ENCODE data around the gene PCNA. TPM values are rescaled to one million over a fixed set of nuclear protein-coding genes. Genes with fewer than 3 reads are reported as not detected.

PCNA gene
- total RNA-seq, 1 experiment from 2014 or later = 273 TPM

- no peak for TF ChIP-seq CTCF (IDR thresholded peaks at IDR 0.05 in 2 of 3, conservative IDR thresholded peaks at IDR 0.05 in 1 of 3; ENCODE audit: borderline replicate concordance in 1 of 3, insufficient read depth in 1 of 3, low read depth in 2 of 3, low read length in 2 of 3)
- TF ChIP-seq POLR2AphosphoS5 (IDR thresholded peaks at IDR 0.05; ENCODE audit: low read depth, low read length) = no peak
Observed at GRCh38 chr20:5070570-5070969, 49.2 kb downstream of the PCNA start (continued).

GRCh38 chr20:5070081-5070480 lies 49.7 kb downstream of the PCNA start:
- Histone ChIP-seq H3K9me3 (ENCODE audit: control insufficient read depth in 1 of 2, insufficient read depth in 1 of 2, low read depth in 1 of 2, low read length in 2 of 2) (no peaks in the 10 kb centered on the region), H4K20me1 (ENCODE audit: insufficient read depth) (no peaks in the 10 kb centered on the region), H3K9me2 (ENCODE audit: insufficient read depth) (no peaks in the 10 kb centered on the region), H3K27ac (ENCODE audit: low read depth, low read length) (no peak overlapping the region), H3K79me2 (ENCODE audit: insufficient read depth, low read length) (no peaks in the 10 kb centered on the region), H3K4me3 (replicated peaks in 1 of 2; ENCODE audit: low read depth in 1 of 2, low read length in 2 of 2) (no peak overlapping the region), H3K4me1 (ENCODE audit: control insufficient read depth in 1 of 2, insufficient read depth in 2 of 2, low read length in 2 of 2) (peaks cover 33 to 48% of the 10 kb centered on the region in 2 experiments), H3K36me3 (ENCODE audit: control insufficient read depth in 1 of 2, insufficient read depth in 2 of 2, low read length in 2 of 2) (no peaks in the 10 kb centered on the region), H3K4me2 (ENCODE audit: low read length) (no peak overlapping the region), H3K9ac (ENCODE audit: low read length) (no peak overlapping the region), H2AFZ (ENCODE audit: low read depth, low read length, poor library complexity, severe bottlenecking) (no peak overlapping the region), H3K27me3 (ENCODE audit: insufficient read depth, low read length) (no peaks in the 10 kb centered on the region)
- ATAC-seq (no peak), DNase-seq (ENCODE audit: low read depth, low spot score) (no peak)
- ChIA-PET RAD21 (ENCODE audit: low non-redundant PET in 1 of 2, low total read pairs in 2 of 2, uncharacterized antibody in 2 of 2, unreplicated experiment in 2 of 2) (no interaction called here), CTCF (no interaction called here), POLR2A (no interaction called here)
- BruUV-seq (replicated peaks) = no TSS peak
- intact Hi-C loops (cut with micrococcal nuclease) = no loop called here
- TF ChIP-seq JUND (IDR thresholded peaks at IDR 0.05) (no peak), EZH2 (IDR thresholded peaks at IDR 0.05) (no peak)

GRCh38 chr20:5069141-5069806 lies 50.5 kb downstream of the PCNA start:
- no TSS peak for BruUV-seq (replicated peaks)
- CTCF ChIA-PET = no interaction called here
- intact Hi-C loops (cut with micrococcal nuclease) = no loop called here

More at GRCh38 chr20:5069141-5069806, 50.5 kb downstream of the PCNA start:
- H3K4me3 ChIP-seq (replicated peaks in 1 of 2; ENCODE audit: low read depth in 1 of 2, low read length in 2 of 2) = no peak overlapping the region
- no peaks in the 10 kb centered on the region for H3K79me2 ChIP-seq (ENCODE audit: insufficient read depth, low read length)
- H3K4me1 ChIP-seq (ENCODE audit: control insufficient read depth in 1 of 2, insufficient read depth in 2 of 2, low read length in 2 of 2) = peaks cover 31 to 50% of the 10 kb centered on the region in 2 experiments
- TF ChIP-seq ZFX (IDR thresholded peaks at IDR 0.05) = no peak
- TF ChIP-seq EZH2phosphoT487 (IDR thresholded peaks at IDR 0.05; ENCODE audit: borderline replicate concordance) = no peak
- no peak for TF ChIP-seq SIN3A (IDR thresholded peaks at IDR 0.05; ENCODE audit: low read depth)
- no peak for TF ChIP-seq SRF (IDR thresholded peaks at IDR 0.05; ENCODE audit: low read depth)
- TF ChIP-seq EZH2 (IDR thresholded peaks at IDR 0.05) = no peak
- TF ChIP-seq RAD21 (IDR thresholded peaks at IDR 0.05; ENCODE audit: low read depth) = no peak
- TF ChIP-seq REST (IDR thresholded peaks at IDR 0.05; ENCODE audit: low read depth) = no peak
- no peak for TF ChIP-seq CBX3 (IDR thresholded peaks at IDR 0.05; ENCODE audit: low read depth)
- TF ChIP-seq TCF7L2 (IDR thresholded peaks at IDR 0.05; ENCODE audit: borderline replicate concordance, extremely low read depth, insufficient read depth, insufficient read length) = no peak
- H3K27me3 ChIP-seq (ENCODE audit: insufficient read depth, low read length) = no peaks in the 10 kb centered on the region
- H3K9ac ChIP-seq (ENCODE audit: low read length) = no peak overlapping the region
- no peak overlapping the region for H3K4me2 ChIP-seq (ENCODE audit: low read length)
- no peaks in the 10 kb centered on the region for H4K20me1 ChIP-seq (ENCODE audit: insufficient read depth)
- no peaks in the 10 kb centered on the region for H3K36me3 ChIP-seq (ENCODE audit: control insufficient read depth in 1 of 2, insufficient read depth in 2 of 2, low read length in 2 of 2)
- ChIA-PET RAD21 (ENCODE audit: low non-redundant PET in 1 of 2, low total read pairs in 2 of 2, uncharacterized antibody in 2 of 2, unreplicated experiment in 2 of 2) (no interaction called here), POLR2A (no interaction called here)
- no peak overlapping the region for H2AFZ ChIP-seq (ENCODE audit: low read depth, low read length, poor library complexity, severe bottlenecking)
- no peaks in the 10 kb centered on the region for H3K9me2 ChIP-seq (ENCODE audit: insufficient read depth)
- H3K27ac ChIP-seq (ENCODE audit: low read depth, low read length) = no peak overlapping the region
- no peaks in the 10 kb centered on the region for H3K9me3 ChIP-seq (ENCODE audit: control insufficient read depth in 1 of 2, insufficient read depth in 1 of 2, low read depth in 1 of 2, low read length in 2 of 2)
- ATAC-seq (no peak), DNase-seq (ENCODE audit: low read depth, low spot score) (no peak)
